Measurements from ENCODE around the gene ABHD8.

Gene ABHD8

GRCh38 chr19:17268754-17269153 lies 34.5 kb downstream of the ABHD8 start:
- in situ Hi-C loops (cut with MboI; ENCODE audit: low sequenced_read_pairs), result no loop called here

DNA sequence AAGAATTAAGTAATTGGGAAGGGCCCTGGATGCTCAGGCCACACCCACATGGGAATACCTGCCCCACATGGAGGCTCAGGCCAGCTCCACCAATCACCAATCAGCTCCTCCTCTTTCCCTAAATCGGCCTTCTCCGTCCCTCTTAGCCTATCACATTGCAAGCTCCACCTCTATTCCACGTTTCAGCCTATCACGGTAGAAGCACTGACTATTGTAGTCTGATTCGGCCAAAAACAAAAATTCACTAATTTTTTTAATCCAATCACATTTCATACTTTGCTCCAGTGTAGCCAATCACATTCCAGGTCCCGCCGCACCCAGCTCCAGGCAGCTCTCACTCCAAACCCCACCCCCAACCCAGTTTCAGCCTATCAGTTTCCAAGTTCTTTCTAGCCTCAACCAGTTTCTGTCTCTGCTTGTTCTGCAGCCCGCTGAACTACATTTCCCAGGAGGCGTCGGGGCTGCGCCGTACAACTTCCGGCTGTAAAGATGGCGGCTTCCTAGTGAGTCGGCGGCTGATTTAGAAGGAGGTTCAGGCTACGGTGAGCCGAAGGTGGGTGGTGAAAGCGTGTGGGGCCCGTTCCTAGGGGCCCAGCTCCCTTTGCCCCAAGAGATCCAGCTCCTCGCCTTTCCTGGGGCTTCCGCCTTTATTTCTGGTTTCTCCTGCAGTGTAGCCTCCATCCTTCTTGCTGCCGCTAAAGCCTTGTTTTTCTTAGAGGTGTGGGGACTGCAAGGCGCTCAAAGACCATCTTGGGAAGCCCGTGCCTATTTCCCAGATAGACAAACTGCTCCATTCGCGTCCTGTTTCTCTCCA lies 36.0 kb downstream of the ABHD8 start, which contains the start of gene BABAM1:
BABAM1 (plus strand) TSS at position 469 of the 814 bp plus-strand sequence. CDS start 1,364 bp downstream, outside the sequence.
- in situ Hi-C loops (cut with MboI; ENCODE audit: low sequenced_read_pairs), result no loop called here

DNA sequence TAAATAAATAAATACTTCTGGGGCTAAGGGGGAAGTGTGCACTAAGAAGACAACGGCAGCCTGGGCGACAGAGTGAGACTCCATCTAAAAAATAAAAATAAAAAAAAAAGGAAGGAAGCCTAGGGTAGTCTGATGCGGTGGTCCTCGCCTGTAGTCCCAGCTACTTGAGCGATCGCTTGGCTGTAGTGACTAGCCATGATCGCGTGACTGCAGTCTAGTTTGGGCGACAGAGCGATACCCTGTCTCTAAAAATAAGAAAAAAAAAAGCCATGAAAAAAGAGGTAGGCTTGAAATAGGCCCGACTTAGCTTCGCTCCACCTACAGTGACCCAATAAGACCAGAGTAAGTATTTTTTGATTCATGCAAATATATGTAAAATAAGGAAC lies 36.6 kb downstream of the ABHD8 start:
- in situ Hi-C loops (cut with MboI; ENCODE audit: low sequenced_read_pairs), result no loop called here

- in situ Hi-C loops (cut with MboI; ENCODE audit: low sequenced_read_pairs), result no loop called here
Measured at GRCh38 chr19:17266026-17266425, 37.2 kb downstream of the ABHD8 start.

DNA sequence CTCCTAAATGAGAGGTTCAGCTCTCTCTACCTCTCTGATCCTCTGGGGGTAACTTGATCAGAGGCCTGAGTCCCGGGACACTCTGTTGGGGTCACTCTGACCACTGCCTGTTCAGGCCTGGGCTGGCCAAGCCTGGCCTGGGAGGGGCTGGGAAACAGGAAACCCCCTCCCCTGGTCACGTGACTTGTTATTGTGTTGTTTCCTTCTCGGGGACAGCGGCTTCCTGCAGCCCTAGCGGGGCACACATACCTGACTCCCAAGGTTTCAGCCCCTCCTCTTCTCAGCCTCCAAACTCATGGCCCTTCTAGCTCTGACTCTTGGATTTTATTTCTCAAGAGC lies 38.6 kb downstream of the ABHD8 start, which contains the start of gene USHBP1:
USHBP1 (minus strand) TSS at position 105 of the 339 bp plus-strand sequence. CDS start 446 bp downstream, outside the sequence.
- in situ Hi-C loops (cut with MboI; ENCODE audit: low sequenced_read_pairs), result no loop called here

GRCh38 chr19:17263712-17264640 lies 39.2 kb downstream of the ABHD8 start:
- in situ Hi-C loops (cut with MboI; ENCODE audit: low sequenced_read_pairs), result no loop called here

DNA sequence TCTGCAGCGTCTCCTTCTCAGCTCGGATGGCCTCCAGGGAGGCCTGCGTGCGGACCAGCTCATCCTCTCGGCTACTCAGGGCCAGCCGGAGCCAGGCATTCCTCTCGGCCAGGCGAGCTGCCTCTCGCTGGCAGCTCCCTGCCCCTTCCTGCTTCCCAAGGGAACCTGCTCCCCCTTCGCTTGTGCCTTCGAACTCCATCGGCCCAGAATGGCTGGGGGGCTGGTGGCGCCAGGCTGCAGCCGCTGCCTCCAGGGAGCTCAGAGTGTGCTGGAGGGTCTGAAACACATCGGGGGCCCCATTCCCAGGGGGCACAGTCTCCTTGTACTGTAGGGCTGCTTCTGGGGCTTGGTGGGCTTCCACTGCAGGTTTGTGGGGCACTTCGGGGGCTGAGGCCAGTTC lies 40.7 kb downstream of the ABHD8 start:
- in situ Hi-C loops (cut with MboI; ENCODE audit: low sequenced_read_pairs), result no loop called here

DNA sequence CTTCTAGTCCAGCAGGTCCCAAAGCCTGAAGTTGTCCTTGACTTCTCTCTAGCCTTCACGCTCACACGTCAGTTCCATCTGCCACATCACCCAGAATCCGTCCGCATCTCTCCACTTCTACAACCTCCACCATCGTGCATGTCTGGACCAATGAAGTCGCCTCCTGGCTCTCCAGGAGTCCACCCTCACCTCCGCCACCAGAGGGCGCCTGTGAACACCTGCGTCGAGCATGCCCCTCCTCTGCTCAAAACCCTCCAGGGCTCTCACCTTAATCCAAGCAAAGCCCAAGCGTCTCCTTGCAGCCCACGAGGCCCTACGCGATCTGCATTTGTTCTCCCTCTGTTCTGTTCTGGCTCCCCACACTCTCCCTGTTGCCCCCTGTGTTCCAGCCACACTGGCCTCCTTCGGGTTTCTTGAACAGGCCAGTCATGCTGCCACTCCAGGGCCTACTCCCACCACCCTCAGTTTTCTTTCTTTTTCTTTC lies 42.3 kb downstream of the ABHD8 start:
- in situ Hi-C loops (cut with MboI; ENCODE audit: low sequenced_read_pairs), result no loop called here

- in situ Hi-C loops (cut with MboI; ENCODE audit: low sequenced_read_pairs), result no loop called here
Measured at GRCh38 chr19:17259934-17260333, 43.3 kb downstream of the ABHD8 start.

GRCh38 chr19:17259118-17259780 lies 44.0 kb downstream of the ABHD8 start:
- in situ Hi-C loops (cut with MboI; ENCODE audit: low sequenced_read_pairs), result no loop called here

GRCh38 chr19:17256130-17256529 lies 47.1 kb downstream of the ABHD8 start:
- in situ Hi-C loops (cut with MboI; ENCODE audit: low sequenced_read_pairs), result no loop called here

GRCh38 chr19:17255150-17255621 lies 48.0 kb downstream of the ABHD8 start:
- in situ Hi-C loops (cut with MboI; ENCODE audit: low sequenced_read_pairs), result no loop called here

DNA sequence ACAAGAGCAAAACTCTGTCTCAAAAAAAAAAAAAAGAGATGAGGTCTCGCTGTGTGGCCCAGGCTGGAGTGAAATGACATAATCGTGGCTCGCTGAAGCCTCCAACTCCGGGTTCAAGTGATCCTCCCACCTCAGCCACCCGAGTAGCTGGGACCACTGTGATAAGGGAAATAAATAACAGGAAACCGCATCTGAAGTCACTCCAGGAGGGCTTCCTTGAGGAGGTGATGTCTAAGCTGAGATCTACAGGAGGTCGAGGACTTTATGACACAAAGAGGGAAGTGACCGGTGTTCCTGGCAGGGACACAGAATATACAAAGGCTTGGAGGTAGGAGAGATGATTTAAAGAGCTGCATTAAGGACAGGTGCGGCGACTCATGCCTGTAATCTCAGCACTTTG lies 48.6 kb downstream of the ABHD8 start:
- in situ Hi-C loops (cut with MboI; ENCODE audit: low sequenced_read_pairs), result no loop called here

- in situ Hi-C loops (cut with MboI; ENCODE audit: low sequenced_read_pairs), result no loop called here
Measured at GRCh38 chr19:17249887-17250548, 53.2 kb downstream of the ABHD8 start.

- in situ Hi-C loops (cut with MboI; ENCODE audit: low sequenced_read_pairs), result no loop called here
Measured at GRCh38 chr19:17248011-17248776, 55.0 kb downstream of the ABHD8 start.

- in situ Hi-C loops (cut with MboI; ENCODE audit: low sequenced_read_pairs), result no loop called here
Measured at GRCh38 chr19:17246681-17247425, 56.4 kb downstream of the ABHD8 start.

DNA sequence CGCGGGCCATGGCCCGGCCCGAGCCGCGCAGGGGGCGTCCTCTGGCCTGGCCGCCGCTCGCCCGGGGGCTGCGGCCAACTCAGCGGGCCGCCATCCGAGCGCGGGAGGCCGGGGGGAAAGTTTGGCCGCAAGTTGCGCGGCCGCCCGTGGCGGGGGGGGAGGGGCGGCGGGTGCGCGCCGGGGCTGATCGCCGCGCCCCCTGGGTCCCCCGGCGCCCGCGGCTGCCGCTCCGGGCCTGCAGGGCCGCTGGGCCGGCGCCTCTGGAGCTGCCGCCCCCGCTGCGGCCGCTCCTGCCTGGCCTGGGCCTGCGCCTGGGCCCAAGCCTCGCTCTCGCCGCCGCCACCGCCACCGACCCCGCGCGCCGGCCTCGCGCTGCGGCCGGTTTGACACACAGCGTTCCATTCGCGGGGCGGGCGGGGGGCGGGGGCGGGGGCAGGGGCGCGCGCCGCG lies 57.7 kb downstream of the ABHD8 start, which contains the start of gene NR2F6:
NR2F6 (minus strand) TSS at position 385 of the 450 bp plus-strand sequence. CDS start 699 bp downstream, outside the sequence.
- in situ Hi-C loops (cut with MboI; ENCODE audit: low sequenced_read_pairs), result no loop called here

- in situ Hi-C loops (cut with MboI; ENCODE audit: low sequenced_read_pairs), result no loop called here
Measured at GRCh38 chr19:17244618-17245534, 58.3 kb downstream of the ABHD8 start.

Data from hTERT RPE-1 (cell line).